Heart right ventricle (tissue), 16 donors: ENCODE data around the gene MBP. TPM values are rescaled to one million over a fixed set of nuclear protein-coding genes. Genes with fewer than 3 reads are reported as not detected.

Experiments
- ATAC-seq, 8 donors: fragments of 200-7000 bp; cut with Tn5 transposase; one replicate each; pipeline ENCODE4 v1.9.1; 2020; ENCODE audit warnings: mild to moderate bottlenecking in 8 of 8, moderate library complexity in 8 of 8, moderate number of reproducible peaks in 1 of 8
- DNase-seq, 2 donors: peaks; one replicate each; pipeline ENCODE4 v3.0.0-alpha.2; 2020
- H3K27ac ChIP-seq, 10 donors: fragments of 200-600 bp; sonication (generic) in 2 of 10; one replicate each; pipeline versions ENCODE4 v1.5.0 to v1.8.0; 2020 to 2022; ENCODE audit warnings: mild to moderate bottlenecking in 3 of 10
- H3K27me3 ChIP-seq, 7 donors: fragments of 200-600 bp; one replicate each; pipeline ENCODE4 v1.8.0; 2021 to 2022; ENCODE audit warnings: mild to moderate bottlenecking in 2 of 7
- H3K36me3 ChIP-seq, 9 donors: fragments of 200-600 bp; sonication (generic) in 1 of 9; one replicate each; pipeline versions ENCODE4 v1.5.0 to v1.8.0; 2020 to 2022; ENCODE audit warnings: mild to moderate bottlenecking in 2 of 9
- H3K4me1 ChIP-seq, 9 donors: fragments of 200-600 bp; sonication (generic) in 1 of 9; one replicate each; pipeline versions ENCODE4 v1.5.0 to v1.8.0; 2020 to 2022; ENCODE audit warnings: mild to moderate bottlenecking in 4 of 9
- H3K4me3 ChIP-seq, 10 donors: fragments of 200-600 bp; sonication (generic) in 2 of 10; one replicate each; pipeline versions ENCODE4 v1.5.0 to v1.8.0; 2020 to 2022; ENCODE audit warnings: mild to moderate bottlenecking in 7 of 10, moderate library complexity in 2 of 10
- H3K9me3 ChIP-seq, 11 donors: fragments of 200-600 bp in 10 of 11; sonication (generic) in 2 of 11; one replicate each; pipeline versions ENCODE4 v1.5.0 to v1.8.0; 2013 to 2022; ENCODE audit warnings: mild to moderate bottlenecking in 2 of 11, control low read depth in 1 of 11, moderate library complexity in 1 of 11
- WGBS, 2 donors: extraction: QIAGEN DNeasy Blood & Tissue Kit; methylation state at CpG; one replicate each; pipeline ENCODE4 v1.1.7; 2013; ENCODE audit warnings: inconsistent platforms in 1 of 2; 5-methylcytosine and 5-hydroxymethylcytosine counted together
- intact Hi-C, 10 donors: fragments of 100-400 bp; cut with DNase I; formaldehyde crosslinking; loops; one replicate each; pipeline versions ENCODE4 v1.11.1 to v1.14.2; 2022
- polyA plus RNA-seq, 2 donors: library from polyadenylated mRNA; stranded (reverse); fragments of 200-250 nt; gene quantifications; one replicate each; pipeline ENCODE4 v1.2.3, GENCODE V29; 2013
- total RNA-seq, 10 donors: library from RNA; stranded (reverse); fragmentation: NEBNext Ultra II Directional in 3 of 10; extraction: Animal tissue kit (Norgen Biotek cat#: 25700) in 3 of 10; gene quantifications; one replicate each; pipeline versions ENCODE4 v1.2.1 to v1.2.4, GENCODE V29; 2021 to 2023
- TF ChIP-seq, protein P1 (sequence below), 9 donors: fragments of 200-600 bp; sonication (generic) in 2 of 9; IDR thresholded peaks; one replicate each; pipeline versions ENCODE4 v1.5.0 to v1.8.0; 2021 to 2022; ENCODE audit warnings: antibody characterized with exemption in 9 of 9, mild to moderate bottlenecking in 5 of 9, moderate library complexity in 1 of 9
- donor health status: Arrhythmogenic right ventricular cardiomyopathy.
- donor health status: ischemic (EF 13 %, LVEDD 7.1; RV severe dilation, severe dysfunction).
- donor health status: healthy with polysubstance abuse.
- donor health status: DM: no; HTN: yes; CAD: no.
- donor health status: DM: no; HTN: no; CAD: no.
- donor health status: ischemic (EF 25% LVEDD 6.9; RV normal size, moderate dysfunction).
- donor health status: ischemic (EF 25% LVEDD 5.7; RV mildly dilated, moderate dysfunction).
- donor health status: healthy.
- donor health status: DM: yes; HTN: yes; CAD: no.
- donor health status: Ischemic cardiomyopathy.
- donor health status: ischemic (EF 35%, LVEDD 5.7; RV mildly dilated, moderate dysfunction).
- donor health status: nonischemic (EF 11% LVEDD 7.7; RV severe dilation, severe dysfunction).
- donor health status: DM: yes; HTN: yes; CAD: no.
- donor health status: PGD.
- donor health status: ischemic (EF 29% LVEDD 5.4; RV normal size, mild dysfunction).
- donor health status: nonischemic (EF 23%, LVEDD 6.1; RV moderate dilation, normal function).

MBP gene
- total and polyA plus RNA-seq, 12 donors = 3.0 to 70.8 (median 43.9) TPM

GRCh38 chr18:77082316-77082955 is 50.1 kb downstream of the MBP start:
- no peaks in the 10 kb centered on the region for H3K9me3 ChIP-seq
- DNase-seq (no peak), ATAC-seq (no peak)
- TF ChIP-seq, protein P1, sequence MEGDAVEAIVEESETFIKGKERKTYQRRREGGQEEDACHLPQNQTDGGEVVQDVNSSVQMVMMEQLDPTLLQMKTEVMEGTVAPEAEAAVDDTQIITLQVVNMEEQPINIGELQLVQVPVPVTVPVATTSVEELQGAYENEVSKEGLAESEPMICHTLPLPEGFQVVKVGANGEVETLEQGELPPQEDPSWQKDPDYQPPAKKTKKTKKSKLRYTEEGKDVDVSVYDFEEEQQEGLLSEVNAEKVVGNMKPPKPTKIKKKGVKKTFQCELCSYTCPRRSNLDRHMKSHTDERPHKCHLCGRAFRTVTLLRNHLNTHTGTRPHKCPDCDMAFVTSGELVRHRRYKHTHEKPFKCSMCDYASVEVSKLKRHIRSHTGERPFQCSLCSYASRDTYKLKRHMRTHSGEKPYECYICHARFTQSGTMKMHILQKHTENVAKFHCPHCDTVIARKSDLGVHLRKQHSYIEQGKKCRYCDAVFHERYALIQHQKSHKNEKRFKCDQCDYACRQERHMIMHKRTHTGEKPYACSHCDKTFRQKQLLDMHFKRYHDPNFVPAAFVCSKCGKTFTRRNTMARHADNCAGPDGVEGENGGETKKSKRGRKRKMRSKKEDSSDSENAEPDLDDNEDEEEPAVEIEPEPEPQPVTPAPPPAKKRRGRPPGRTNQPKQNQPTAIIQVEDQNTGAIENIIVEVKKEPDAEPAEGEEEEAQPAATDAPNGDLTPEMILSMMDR (IDR thresholded peaks at IDR 0.05) = no peak
- peaks cover 0 to 7% (median 0%) of the 10 kb centered on the region in 9 donors for H3K36me3 ChIP-seq
- H3K27me3 ChIP-seq = no peaks in the 10 kb centered on the region
- 93 to 96% methylated on average over 9 of the region's 9 CpGs for WGBS, 2 donors
- intact Hi-C loops = no loop called here
- no peak overlapping the region for H3K4me3 ChIP-seq
- peak overlapping the region in 3 of 10 donors; percentile 16 to 91 (median 36) for H3K27ac ChIP-seq
- peaks cover 17 to 83% (median 38%) of the 10 kb centered on the region in 9 donors for H3K4me1 ChIP-seq

GRCh38 chr18:77081390-77081778 is 51.2 kb downstream of the MBP start:
- Histone ChIP-seq H3K27ac (peak overlapping the region in 1 of 10 donors; percentile 75), H3K4me3 (no peak overlapping the region), H3K36me3 (peaks cover 0 to 7% (median 0%) of the 10 kb centered on the region in 9 donors), H3K27me3 (no peaks in the 10 kb centered on the region), H3K9me3 (no peaks in the 10 kb centered on the region), H3K4me1 (peaks cover 11 to 73% (median 38%) of the 10 kb centered on the region in 9 donors)
- TF ChIP-seq, protein P1 (IDR thresholded peaks at IDR 0.05) = no peak
- ATAC-seq = no peak
- 78 to 82% methylated on average over 2 of the region's 2 CpGs for WGBS, 2 donors
- intact Hi-C loops = no loop called here
- DNase-seq = no peak

DNA sequence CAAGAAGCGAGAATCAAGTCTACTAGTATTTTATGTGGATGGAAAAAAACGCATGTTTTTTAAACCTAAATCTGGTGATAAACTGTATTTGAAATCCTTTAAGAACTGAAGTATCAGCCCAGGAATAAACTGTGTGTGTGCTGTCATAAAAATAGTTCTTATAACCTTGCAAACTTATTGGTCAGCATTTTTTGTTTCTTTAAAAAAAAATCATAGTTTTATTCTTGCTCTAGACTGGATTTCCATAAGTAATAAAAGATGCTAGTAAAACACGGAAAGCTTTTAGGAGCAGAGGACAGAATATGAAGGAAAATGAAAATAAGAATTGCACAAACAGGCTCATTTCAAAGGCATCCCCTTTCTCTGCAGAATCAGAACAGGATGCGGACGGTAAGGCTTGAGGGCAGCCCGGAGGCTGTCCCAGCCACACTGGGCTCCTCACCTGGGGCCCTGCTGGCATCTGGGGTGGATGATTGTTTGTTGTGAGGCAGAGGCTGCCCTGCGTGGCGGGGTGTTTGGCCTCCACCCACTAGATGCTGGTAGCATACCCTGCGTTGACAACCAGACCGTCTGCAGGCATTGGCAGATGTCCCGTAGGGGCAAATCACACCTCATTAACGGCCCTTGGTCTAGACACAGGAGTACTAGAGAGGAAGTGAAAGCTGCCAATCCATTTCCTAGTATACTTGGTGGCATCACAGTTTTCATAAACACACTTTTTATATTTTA is 52.5 kb downstream of the MBP start:
- Histone ChIP-seq H3K9me3 (no peaks in the 10 kb centered on the region), H3K4me3 (no peak overlapping the region), H3K27ac (peak overlapping the region in 4 of 10 donors; percentile 1 to 75 (median 42)), H3K36me3 (peaks cover 0 to 7% (median 0%) of the 10 kb centered on the region in 9 donors), H3K4me1 (peaks cover 9 to 60% (median 32%) of the 10 kb centered on the region in 9 donors), H3K27me3 (no peaks in the 10 kb centered on the region)
- ATAC-seq (peak in 7 of 8 donors; percentile 23 to 54 (median 36)), DNase-seq (no peak)
- TF ChIP-seq, protein P1 (IDR thresholded peaks at IDR 0.05) = no peak
- WGBS, 2 donors = 47 to 56% methylated on average over 12 of the region's 12 CpGs
- intact Hi-C loops = loop anchor here in 1 of 10 donors (5.0 kb wide), 1 partner anchor 52 kb away; the partner anchor contains the start of gene MBP

GRCh38 chr18:77079088-77079487 is 53.5 kb downstream of the MBP start:
- H3K27ac ChIP-seq = peak overlapping the region in 2 of 10 donors; percentile 6 to 54
- peaks cover 4 to 59% (median 28%) of the 10 kb centered on the region in 9 donors for H3K4me1 ChIP-seq
- WGBS, 2 donors = 76 to 86% methylated on average over 6 of the region's 6 CpGs

More at GRCh38 chr18:77079088-77079487, 53.5 kb downstream of the MBP start:
- H3K4me3 ChIP-seq = no peak overlapping the region
- no peaks in the 10 kb centered on the region for H3K9me3 ChIP-seq
- peaks cover 0 to 7% (median 0%) of the 10 kb centered on the region in 9 donors for H3K36me3 ChIP-seq
- ATAC-seq (no peak), DNase-seq (no peak)
- TF ChIP-seq, protein P1 (IDR thresholded peaks at IDR 0.05) = no peak
- intact Hi-C loops = loop anchor here in 1 of 10 donors (5.0 kb wide), 1 partner anchor 53 kb away; the partner anchor contains the start of gene MBP
- no peaks in the 10 kb centered on the region for H3K27me3 ChIP-seq
